ENCODE measurements around the gene HEPACAM. TPM values are rescaled to one million over a fixed set of nuclear protein-coding genes. Genes with fewer than 3 reads are reported as not detected.

Gene HEPACAM
- total and polyA plus RNA-seq, 4 experiments from 2014 or later, result not detected

DNA sequence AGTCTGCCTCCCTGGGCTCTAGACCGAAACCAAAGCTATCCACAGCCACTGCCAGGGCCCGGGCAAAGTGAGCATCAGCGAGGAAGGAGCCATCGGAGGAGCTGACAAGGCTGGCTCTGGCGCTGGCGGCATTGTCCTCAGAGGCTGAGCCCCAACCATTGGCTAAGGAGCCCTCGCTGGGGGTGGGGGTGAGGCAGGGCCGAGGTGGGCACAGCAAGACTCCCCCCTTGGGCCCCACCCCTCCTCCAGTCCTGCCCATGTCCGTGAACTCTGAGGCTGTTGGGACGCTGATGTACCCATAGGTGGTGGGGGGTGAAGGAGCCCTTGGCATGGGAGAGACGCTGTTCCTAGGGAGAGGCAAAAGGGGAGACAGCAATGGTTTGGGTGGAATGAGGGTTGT, 49.4 kb downstream of the HEPACAM start:
- POLR2A ChIA-PET (ENCODE audit: partially characterized antibody), result no interaction called here
- H3K27ac ChIP-seq (ENCODE audit: low read depth, low read length), result no peak overlapping the region
- H3K9me3 ChIP-seq (ENCODE audit: control insufficient read depth in 1 of 2, low read length in 2 of 2), result no peaks in the 10 kb centered on the region
- H3K9me3 Mint-ChIP-seq, result no peaks in the 10 kb centered on the region
- no peaks in the 10 kb centered on the region for H3K27me3 ChIP-seq (ENCODE audit: insufficient read depth, low read length)
- H3K36me3 ChIP-seq (ENCODE audit: insufficient read depth, low read length), result no peaks in the 10 kb centered on the region
- CTCF ChIA-PET (ENCODE audit: partially characterized antibody), result interaction anchor here (1.1 to 4.9 kb wide), 3 partner anchors 10 to 60 kb away, joined by 3 to 22 read pairs (median 6); no protein-coding TSS in a partner anchor
- no peak overlapping the region for H3K4me3 ChIP-seq (ENCODE audit: low read length in 2 of 2)
- no peak for DNase-seq
- no peak overlapping the region for H3K27ac Mint-ChIP-seq
- H3K36me3 Mint-ChIP-seq, result no peaks in the 10 kb centered on the region
- no peaks in the 10 kb centered on the region for H3K4me1 ChIP-seq (ENCODE audit: insufficient read depth, low read length)
- intact Hi-C loops (cut with micrococcal nuclease), result no loop called here
- H3K27me3 Mint-ChIP-seq, result peaks cover 1 to 8% of the 10 kb centered on the region in 2 donors
- H3K4me3 Mint-ChIP-seq, result no peak overlapping the region
- no peaks in the 10 kb centered on the region for H3K4me1 Mint-ChIP-seq

DNA sequence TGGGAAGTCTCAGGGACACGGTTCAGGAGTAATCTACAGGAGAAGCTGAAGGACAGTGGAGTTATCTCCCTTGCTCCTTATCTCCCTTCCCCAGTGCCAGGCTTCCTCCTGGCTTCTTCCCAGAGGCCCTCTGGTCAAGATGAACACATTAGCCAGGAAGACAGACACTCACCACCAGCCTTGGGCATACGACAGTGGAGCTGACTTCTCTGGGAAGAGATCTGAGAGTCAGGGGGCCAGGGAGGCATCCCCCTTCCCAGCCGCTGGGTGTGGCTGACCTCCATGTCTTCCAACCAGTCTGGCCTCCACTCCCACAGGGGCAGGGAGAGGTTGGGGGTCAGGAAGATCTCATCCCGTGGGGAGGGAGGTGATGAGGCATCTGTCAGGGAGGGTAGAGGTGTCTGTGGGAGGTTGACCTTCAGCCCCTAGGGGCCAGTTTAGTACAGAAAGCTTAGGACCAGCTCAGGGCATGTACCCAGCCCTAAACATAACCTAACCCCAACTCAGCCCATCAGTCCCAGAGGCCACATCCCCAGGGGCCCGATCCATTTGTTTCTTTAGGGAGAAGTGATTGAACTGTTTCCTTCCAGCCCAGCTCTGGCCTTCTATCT, 50.9 kb downstream of the HEPACAM start:
- H3K27ac ChIP-seq (ENCODE audit: low read depth, low read length), result no peak overlapping the region
- no peaks in the 10 kb centered on the region for H3K4me1 ChIP-seq (ENCODE audit: insufficient read depth, low read length)
- H3K36me3 ChIP-seq (ENCODE audit: insufficient read depth, low read length), result no peaks in the 10 kb centered on the region
- no peaks in the 10 kb centered on the region for H3K9me3 ChIP-seq (ENCODE audit: control insufficient read depth in 1 of 2, low read length in 2 of 2)
- no peaks in the 10 kb centered on the region for H3K4me1 Mint-ChIP-seq
- no peaks in the 10 kb centered on the region for H3K27me3 ChIP-seq (ENCODE audit: insufficient read depth, low read length)
- ChIA-PET CTCF (ENCODE audit: partially characterized antibody) (interaction anchor here (4.9 kb wide), 1 partner anchor 9 kb away, joined by 22 read pairs; no protein-coding TSS in a partner anchor), POLR2A (ENCODE audit: partially characterized antibody) (no interaction called here)
- H3K9me3 Mint-ChIP-seq, result no peaks in the 10 kb centered on the region
- no peak for DNase-seq
- no peak overlapping the region for H3K27ac Mint-ChIP-seq
- H3K27me3 Mint-ChIP-seq, result peaks cover 1 to 6% of the 10 kb centered on the region in 2 donors
- intact Hi-C loops (cut with micrococcal nuclease), result no loop called here
- H3K4me3 ChIP-seq (ENCODE audit: low read length in 2 of 2), result no peak overlapping the region
- H3K4me3 Mint-ChIP-seq, result no peak overlapping the region
- H3K36me3 Mint-ChIP-seq, result no peaks in the 10 kb centered on the region

DNA sequence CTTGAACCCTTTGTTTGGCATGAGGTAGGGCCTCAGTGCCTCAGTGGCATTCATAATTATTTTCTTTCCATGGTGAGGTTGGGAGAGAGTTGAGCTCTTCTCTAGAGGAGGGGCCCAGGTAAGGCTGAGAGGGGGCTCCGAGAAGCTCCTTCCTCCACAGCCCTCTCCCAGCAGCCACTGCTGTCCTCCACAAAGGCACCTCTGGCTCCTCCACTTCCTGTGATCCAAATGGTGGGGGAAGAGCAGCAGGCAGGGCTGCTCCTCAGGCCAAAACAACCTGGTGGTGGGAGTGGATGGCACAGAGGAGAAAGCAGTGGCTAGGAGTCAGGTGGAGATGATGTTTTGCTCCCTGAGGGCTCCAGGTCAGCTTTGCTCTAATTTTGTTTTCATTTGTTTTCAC, 51.5 kb downstream of the HEPACAM start:
- no peaks in the 10 kb centered on the region for H3K9me3 ChIP-seq (ENCODE audit: control insufficient read depth in 1 of 2, low read length in 2 of 2)
- intact Hi-C loops (cut with micrococcal nuclease), result no loop called here
- H3K4me3 Mint-ChIP-seq, result no peak overlapping the region
- H3K4me1 Mint-ChIP-seq, result no peaks in the 10 kb centered on the region
- H3K27me3 Mint-ChIP-seq, result peaks cover 1 to 6% of the 10 kb centered on the region in 2 donors
- no peaks in the 10 kb centered on the region for H3K36me3 Mint-ChIP-seq
- DNase-seq, result no peak
- no peaks in the 10 kb centered on the region for H3K36me3 ChIP-seq (ENCODE audit: insufficient read depth, low read length)
- POLR2A ChIA-PET (ENCODE audit: partially characterized antibody), result no interaction called here
- no peak overlapping the region for H3K4me3 ChIP-seq (ENCODE audit: low read length in 2 of 2)
- no peak overlapping the region for H3K27ac Mint-ChIP-seq
- no peaks in the 10 kb centered on the region for H3K27me3 ChIP-seq (ENCODE audit: insufficient read depth, low read length)
- no peak overlapping the region for H3K27ac ChIP-seq (ENCODE audit: low read depth, low read length)
- no peaks in the 10 kb centered on the region for H3K9me3 Mint-ChIP-seq
- CTCF ChIA-PET (ENCODE audit: partially characterized antibody), result no interaction called here
- H3K4me1 ChIP-seq (ENCODE audit: insufficient read depth, low read length), result no peaks in the 10 kb centered on the region

DNA sequence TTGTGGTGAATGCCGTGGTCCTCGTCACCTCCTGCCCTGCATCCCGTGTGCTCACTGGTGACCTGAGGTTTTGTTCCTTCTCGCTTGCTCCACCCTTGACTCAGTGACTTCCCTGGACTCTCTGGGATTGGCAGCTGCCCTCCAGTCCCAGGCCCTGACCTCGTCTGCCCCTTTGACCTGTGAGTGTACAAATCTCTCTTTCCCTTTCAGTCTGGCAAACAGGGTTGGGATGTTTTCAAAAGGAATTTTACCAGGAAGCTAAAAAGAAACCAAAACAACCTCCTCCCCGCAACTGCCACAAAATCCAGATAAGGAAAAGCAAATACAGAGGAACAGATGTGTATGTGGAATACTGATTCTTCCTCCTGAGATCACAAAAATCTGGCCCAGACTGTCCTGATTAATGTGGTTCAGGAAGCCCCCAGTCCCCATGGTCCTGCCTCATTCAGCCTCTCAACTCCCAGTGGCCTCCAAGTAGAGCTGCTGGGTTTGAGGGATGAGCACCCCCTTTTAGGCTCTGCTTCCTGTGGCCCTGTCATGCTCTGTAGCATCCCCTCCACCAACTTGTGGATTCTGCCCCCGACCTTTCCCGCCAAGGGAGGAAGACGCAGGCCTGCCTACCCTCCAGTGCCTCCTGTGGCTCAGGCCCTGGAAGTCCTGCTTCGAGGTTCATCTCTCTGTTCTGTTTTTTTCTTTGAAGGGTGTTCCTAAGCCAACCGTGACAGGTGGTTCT, 53.3 kb downstream of the HEPACAM start:
- H3K36me3 Mint-ChIP-seq, result no peaks in the 10 kb centered on the region
- ChIA-PET POLR2A (ENCODE audit: partially characterized antibody) (no interaction called here), CTCF (ENCODE audit: partially characterized antibody) (interaction anchor here (0.8 kb wide), 1 partner anchor 10 kb away, joined by 5 read pairs; no protein-coding TSS in a partner anchor)
- no peak for DNase-seq
- H3K4me1 Mint-ChIP-seq, result peaks cover under 1 to 11% (median 7%) of the 10 kb centered on the region in 4 donors
- no peaks in the 10 kb centered on the region for H3K36me3 ChIP-seq (ENCODE audit: insufficient read depth, low read length)
- no peaks in the 10 kb centered on the region for H3K27me3 ChIP-seq (ENCODE audit: insufficient read depth, low read length)
- H3K4me3 Mint-ChIP-seq, result no peak overlapping the region
- H3K4me3 ChIP-seq (ENCODE audit: low read length in 2 of 2), result no peak overlapping the region
- peak overlapping the region in 2 of 7 donors; percentile 19 to 65 for H3K27ac Mint-ChIP-seq
- no peak overlapping the region for H3K27ac ChIP-seq (ENCODE audit: low read depth, low read length)
- no peaks in the 10 kb centered on the region for H3K9me3 ChIP-seq (ENCODE audit: control insufficient read depth in 1 of 2, low read length in 2 of 2)
- H3K4me1 ChIP-seq (ENCODE audit: insufficient read depth, low read length), result no peaks in the 10 kb centered on the region
- intact Hi-C loops (cut with micrococcal nuclease), result no loop called here
- H3K9me3 Mint-ChIP-seq, result no peaks in the 10 kb centered on the region
- peaks cover 1 to 6% of the 10 kb centered on the region in 2 donors for H3K27me3 Mint-ChIP-seq

DNA sequence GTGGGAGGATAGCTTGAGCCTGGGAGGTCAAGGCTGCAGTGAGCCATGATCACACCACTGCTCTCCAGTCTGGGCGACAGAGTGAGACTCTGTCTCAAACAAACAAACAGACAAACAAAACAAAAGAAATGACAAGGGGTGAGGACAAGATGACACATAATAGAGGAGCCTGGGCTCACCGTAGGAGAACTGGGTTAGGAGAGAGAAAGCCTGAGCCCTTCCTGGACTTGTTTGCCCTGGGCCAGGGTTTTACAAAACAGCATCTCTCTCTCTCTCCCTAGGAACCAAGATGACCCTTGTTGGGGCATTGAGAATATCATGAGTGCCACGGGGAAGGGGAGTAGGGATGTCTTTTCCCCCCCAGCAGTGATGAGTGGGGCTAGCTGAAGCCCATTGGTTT, 54.9 kb downstream of the HEPACAM start:
- intact Hi-C loops (cut with micrococcal nuclease), result no loop called here
- Histone ChIP-seq H3K27ac (ENCODE audit: low read depth, low read length) (no peak overlapping the region), H3K9me3 (ENCODE audit: control insufficient read depth in 1 of 2, low read length in 2 of 2) (no peaks in the 10 kb centered on the region), H3K4me3 (ENCODE audit: low read length in 2 of 2) (no peak overlapping the region), H3K36me3 (ENCODE audit: insufficient read depth, low read length) (no peaks in the 10 kb centered on the region), H3K4me1 (ENCODE audit: insufficient read depth, low read length) (peaks cover 9% of the 10 kb centered on the region), H3K27me3 (ENCODE audit: insufficient read depth, low read length) (no peaks in the 10 kb centered on the region)
- Mint-ChIP-seq H3K4me3 (no peak overlapping the region), H3K27me3 (peaks cover 2 to 3% of the 10 kb centered on the region in 2 donors), H3K4me1 (peaks cover 4 to 23% (median 16%) of the 10 kb centered on the region in 4 donors), H3K36me3 (no peaks in the 10 kb centered on the region), H3K27ac (peak overlapping the region in 2 of 7 donors; percentile 37 to 78), H3K9me3 (no peaks in the 10 kb centered on the region)
- no peak for DNase-seq
- ChIA-PET CTCF (ENCODE audit: partially characterized antibody) (no interaction called here), POLR2A (ENCODE audit: partially characterized antibody) (no interaction called here)

DNA sequence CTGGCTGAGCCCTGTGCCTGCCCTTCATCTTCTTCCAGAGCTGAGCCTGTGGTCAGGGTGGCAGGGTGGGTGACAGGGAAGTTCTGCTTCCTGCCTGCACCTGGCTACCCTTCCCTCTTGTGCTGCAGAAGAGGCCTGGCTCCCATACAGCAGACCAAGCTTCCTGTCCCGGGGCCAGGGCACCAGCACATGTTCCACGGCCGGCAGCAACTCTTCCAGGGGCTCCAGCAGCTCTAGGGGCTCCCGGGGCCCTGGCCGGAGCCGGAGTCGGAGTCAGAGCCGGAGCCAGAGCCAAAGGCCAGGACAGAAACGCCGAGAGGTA, 55.6 kb downstream of the HEPACAM start:
- H3K27ac Mint-ChIP-seq, result peak overlapping the region in 1 of 7 donors; percentile 71
- DNase-seq, result no peak
- no peaks in the 10 kb centered on the region for H3K9me3 ChIP-seq (ENCODE audit: control insufficient read depth in 1 of 2, low read length in 2 of 2)

DNA sequence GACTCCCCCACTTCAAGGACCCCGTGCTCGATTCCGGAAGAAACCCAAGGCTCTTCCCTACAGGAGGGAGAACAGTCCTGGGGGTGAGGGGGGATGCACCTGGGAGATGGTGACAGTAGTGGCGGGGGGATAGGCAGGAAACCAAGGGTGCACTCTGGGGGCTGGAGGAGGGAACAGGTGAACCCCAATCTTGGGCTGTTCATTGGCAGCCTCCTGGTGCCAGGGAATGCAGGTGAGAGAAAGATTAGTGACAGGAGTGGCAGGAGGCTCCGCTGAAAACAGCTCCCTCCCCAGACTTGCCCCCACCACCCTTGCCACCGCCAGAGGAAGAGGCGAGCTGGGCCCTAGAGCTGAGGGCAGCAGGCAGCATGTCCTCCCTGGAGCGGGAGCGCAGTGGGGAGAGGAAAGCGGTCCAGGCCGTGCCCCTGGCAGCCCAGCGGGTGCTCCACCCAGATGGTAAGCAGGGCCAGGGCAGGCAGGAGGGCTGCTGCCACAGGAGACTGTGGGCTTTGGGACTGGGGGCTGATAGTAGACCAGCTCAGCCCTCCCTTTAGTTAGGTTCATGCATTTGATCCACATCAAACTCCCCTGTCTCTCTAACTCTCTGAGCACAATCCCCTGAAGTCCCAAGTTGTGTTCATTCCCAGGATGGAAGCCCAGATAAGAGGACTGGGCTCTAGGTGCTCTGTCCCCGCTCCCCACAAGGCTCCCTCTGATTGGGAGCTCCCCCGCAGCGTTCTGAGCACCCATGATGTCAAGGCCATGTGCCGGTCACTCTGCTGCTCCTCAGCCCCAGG, 56.2 kb downstream of the HEPACAM start:
- Mint-ChIP-seq H3K36me3 (no peaks in the 10 kb centered on the region), H3K9me3 (no peaks in the 10 kb centered on the region), H3K4me3 (peak overlapping the region in 1 of 8 donors; percentile 15), H3K4me1 (peaks cover 4 to 29% (median 19%) of the 10 kb centered on the region in 4 donors), H3K27me3 (peaks cover 3 to 6% of the 10 kb centered on the region in 2 donors), H3K27ac (peak overlapping the region in 3 of 7 donors; percentile 62 to 71 (median 70))
- Histone ChIP-seq H3K4me3 (ENCODE audit: low read length in 2 of 2) (no peak overlapping the region), H3K4me1 (ENCODE audit: insufficient read depth, low read length) (peaks cover 13% of the 10 kb centered on the region), H3K36me3 (ENCODE audit: insufficient read depth, low read length) (no peaks in the 10 kb centered on the region), H3K27ac (ENCODE audit: low read depth, low read length) (no peak overlapping the region), H3K9me3 (ENCODE audit: control insufficient read depth in 1 of 2, low read length in 2 of 2) (no peaks in the 10 kb centered on the region), H3K27me3 (ENCODE audit: insufficient read depth, low read length) (no peaks in the 10 kb centered on the region)
- DNase-seq, result no peak
- ChIA-PET CTCF (ENCODE audit: partially characterized antibody) (interaction anchor here (0.5 kb wide), 1 partner anchor 256 kb away, joined by 4 read pairs; no protein-coding TSS in a partner anchor), POLR2A (ENCODE audit: partially characterized antibody) (no interaction called here)
- intact Hi-C loops (cut with micrococcal nuclease), result loop anchor here (5.0 kb wide), 1 partner anchor 1008 kb away; the partner anchor contains the start of gene HYLS1

More for the DNA sequence above, 55.6 kb downstream of the HEPACAM start:
- ChIA-PET CTCF (ENCODE audit: partially characterized antibody) (no interaction called here), POLR2A (ENCODE audit: partially characterized antibody) (no interaction called here)
- H3K36me3 ChIP-seq (ENCODE audit: insufficient read depth, low read length), result no peaks in the 10 kb centered on the region
- no peak overlapping the region for H3K27ac ChIP-seq (ENCODE audit: low read depth, low read length)
- H3K9me3 Mint-ChIP-seq, result no peaks in the 10 kb centered on the region
- peaks cover 13% of the 10 kb centered on the region for H3K4me1 ChIP-seq (ENCODE audit: insufficient read depth, low read length)
- H3K36me3 Mint-ChIP-seq, result no peaks in the 10 kb centered on the region
- H3K4me1 Mint-ChIP-seq, result peaks cover 4 to 29% (median 19%) of the 10 kb centered on the region in 4 donors
- intact Hi-C loops (cut with micrococcal nuclease), result no loop called here
- no peaks in the 10 kb centered on the region for H3K27me3 ChIP-seq (ENCODE audit: insufficient read depth, low read length)
- H3K27me3 Mint-ChIP-seq, result peaks cover 2 to 6% of the 10 kb centered on the region in 2 donors
- no peak overlapping the region for H3K4me3 ChIP-seq (ENCODE audit: low read length in 2 of 2)
- H3K4me3 Mint-ChIP-seq, result no peak overlapping the region

Data from CD4-positive, alpha-beta memory T cell (primary cell).